Stimulated activated CD8-positive, alpha-beta memory T cell treated with anti-CD3 and anti-CD28 coated beads, Interleukin-15, amount 100 ng/mL, for 4 hours (primary cell): Measurements from ENCODE around the gene YIF1A.

ENCODE experiments used
- DNase-seq, 2 donors: peaks; one replicate each; pipeline ENCODE4 v3.0.0-alpha.2; 2020; ENCODE audit warnings: low read depth in 2 of 2

YIF1A gene

DNA sequence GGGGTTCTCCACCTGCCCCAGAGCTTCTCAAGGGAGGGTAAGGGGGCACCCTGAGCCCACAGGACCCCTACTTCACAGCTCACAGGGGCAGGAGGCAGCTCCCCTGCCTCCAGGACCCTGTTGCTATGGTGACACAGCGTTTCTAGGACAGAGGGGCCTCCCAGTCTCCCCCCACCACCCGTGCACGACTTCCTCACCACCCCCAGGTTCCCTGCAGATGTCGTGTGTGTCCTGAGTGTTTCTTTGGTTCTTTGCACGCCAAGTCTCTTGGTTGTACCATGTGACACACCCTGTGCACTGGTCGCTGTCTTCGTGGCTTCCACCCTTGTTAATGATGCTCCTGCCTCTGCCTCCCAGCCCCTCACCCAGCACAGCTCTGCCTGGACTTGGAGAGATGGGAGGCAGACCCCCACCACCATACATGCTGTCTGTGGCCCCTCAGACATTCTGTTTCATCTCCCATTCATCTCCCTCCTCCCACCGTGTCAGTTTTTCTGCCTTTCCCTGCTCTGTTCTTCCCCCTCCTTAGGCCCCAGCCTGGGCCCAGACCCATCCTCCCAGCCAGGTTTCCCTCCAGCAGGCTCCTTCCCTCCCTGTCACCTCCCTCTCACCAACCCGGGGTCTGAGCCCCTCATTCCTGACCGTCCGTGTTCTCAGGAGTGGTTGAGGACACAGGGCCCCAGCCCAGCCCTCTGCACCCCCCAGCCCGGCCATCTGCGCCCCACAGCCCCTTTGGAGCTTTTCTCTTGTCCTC is 45.0 kb downstream of the YIF1A start:
- no peak for DNase-seq

- DNase-seq = no peak
These were observed 46.7 kb downstream of the YIF1A start for GRCh38 chr11:66242095-66242765.

DNA sequence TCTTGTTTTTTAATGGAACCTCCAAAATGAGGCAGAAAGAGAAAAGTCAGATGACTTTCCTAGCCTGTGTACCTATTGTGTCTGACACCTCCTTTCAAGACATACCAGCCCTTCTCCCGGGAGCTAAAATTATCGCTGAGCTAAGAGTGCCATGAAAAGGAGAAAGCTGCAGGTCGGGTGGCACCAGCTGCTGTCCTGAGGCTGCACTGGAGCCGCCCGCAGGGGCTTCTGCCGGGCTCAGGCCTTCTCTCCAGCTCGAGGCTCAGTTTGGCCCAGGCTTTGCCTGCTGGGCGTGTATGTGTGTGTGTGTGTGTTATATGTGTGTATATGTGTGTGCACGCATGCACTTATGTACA is 48.2 kb downstream of the YIF1A start:
- no peak for DNase-seq

DNA sequence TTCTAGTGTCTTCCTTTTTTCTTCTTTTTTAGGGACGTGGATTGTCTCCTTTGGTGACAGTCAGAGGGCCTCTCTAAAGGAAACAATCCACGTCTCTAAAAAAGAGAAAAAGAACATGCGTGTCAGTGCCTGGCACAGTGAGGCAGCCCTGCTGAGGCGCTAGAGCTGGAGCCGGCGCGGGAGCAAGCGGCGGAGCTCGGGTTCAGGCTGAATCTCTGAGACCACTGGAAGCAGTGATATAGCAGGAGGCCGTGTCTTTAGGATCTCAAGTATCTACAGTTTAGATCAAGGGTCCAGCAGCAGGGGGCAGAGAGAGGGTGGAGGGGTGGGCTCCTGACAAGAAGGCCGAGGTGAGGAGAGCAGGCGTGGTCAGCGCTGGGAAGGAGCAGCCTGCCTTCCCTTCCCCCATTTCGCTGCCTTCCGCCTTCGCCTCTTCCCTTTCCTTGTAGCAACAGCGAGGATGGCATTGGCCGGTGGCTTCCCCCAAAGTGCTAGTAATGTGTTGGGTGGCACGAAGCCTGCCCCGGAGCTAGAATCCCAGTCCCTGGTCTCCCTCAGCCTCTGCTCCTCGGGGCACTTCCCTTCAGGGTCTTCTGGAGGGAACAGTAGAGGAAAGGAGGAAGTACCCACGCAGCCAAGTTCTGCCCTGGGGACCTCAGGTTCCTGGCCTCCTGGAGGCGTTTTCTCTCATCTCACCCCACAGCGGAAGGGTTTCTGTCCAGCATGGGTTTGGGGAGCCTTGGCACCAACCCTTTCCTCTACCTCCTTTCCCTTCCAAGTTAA is 48.8 kb downstream of the YIF1A start:
- no peak for DNase-seq

DNA sequence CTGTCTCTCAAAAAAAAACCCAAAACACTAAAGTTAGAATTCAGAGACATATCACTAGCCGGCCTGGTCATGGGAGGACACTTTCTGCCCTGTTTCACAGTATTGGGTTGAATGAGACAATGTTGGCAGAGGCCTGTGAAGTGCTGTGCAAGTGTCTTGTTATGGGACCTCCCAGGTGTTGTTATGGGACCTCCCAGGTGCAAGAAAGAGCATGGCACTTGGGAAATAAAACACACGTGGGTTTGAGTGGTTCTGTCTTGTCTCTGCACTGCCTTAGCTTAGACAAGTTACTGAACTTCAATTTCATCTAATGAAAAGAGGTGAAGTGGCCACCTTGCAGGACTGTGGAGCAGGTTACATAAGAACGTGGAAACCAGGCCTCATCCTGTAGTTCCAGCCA is 49.4 kb downstream of the YIF1A start:
- no peak for DNase-seq

GRCh38 chr11:66238786-66239413 is 50.0 kb downstream of the YIF1A start:
- no peak for DNase-seq

DNA sequence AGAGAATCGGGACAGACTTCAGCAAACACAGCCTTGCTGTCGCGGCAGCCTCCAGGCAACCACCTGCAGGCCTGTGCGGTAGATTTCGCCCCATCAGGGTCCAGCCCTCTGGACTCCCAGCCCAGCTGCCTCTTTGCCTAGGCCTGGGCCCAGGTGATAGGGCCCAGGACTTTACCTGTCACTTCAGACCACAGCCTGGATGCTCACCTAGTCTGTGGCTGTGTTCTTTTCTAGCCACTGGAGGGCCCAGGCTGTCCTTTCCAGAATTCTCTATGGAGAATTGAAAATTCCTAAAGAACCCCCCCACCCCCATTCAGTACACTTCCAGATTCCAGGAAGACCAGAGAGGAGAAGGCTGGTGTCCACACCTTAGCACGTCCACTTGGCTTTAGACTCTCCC is 51.1 kb downstream of the YIF1A start:
- DNase-seq = no peak

DNA sequence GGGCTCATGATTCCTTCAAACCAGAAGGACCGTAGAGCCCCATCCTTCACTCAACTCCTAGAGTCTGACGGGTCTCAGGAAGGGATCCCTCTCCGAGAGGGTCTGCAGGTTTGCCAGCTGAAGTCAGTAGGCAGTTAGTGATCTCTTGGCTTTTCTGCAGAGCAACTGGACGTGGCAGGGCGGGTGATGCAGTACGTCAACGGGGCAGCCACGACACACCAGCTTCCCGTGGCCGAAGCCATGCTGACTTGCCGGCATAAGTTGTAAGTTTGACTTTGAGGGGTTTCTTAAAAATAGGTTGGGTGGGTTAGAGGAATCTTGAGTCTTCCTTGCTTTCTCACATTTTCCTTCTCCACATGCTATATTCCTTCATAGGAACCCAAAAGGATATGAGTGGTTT is 53.8 kb downstream of the YIF1A start:
- DNase-seq = no peak
